Measurements from ENCODE around the gene KRT85. TPM values are rescaled to one million over a fixed set of nuclear protein-coding genes. Genes with fewer than 3 reads are reported as not detected.

The KRT85 gene
- total and polyA plus RNA-seq, 2 of the 4 experiments (the other 2 are of a cell fraction) = not detected

GRCh38 chr12:52334185-52334584 is 33.1 kb downstream of the KRT85 start:
- no peak overlapping the region for H2BK20ac ChIP-seq (ENCODE audit: low read depth, low read length)
- no peak overlapping the region for H2BK120ac ChIP-seq (ENCODE audit: low read depth, low read length)
- no peak overlapping the region for H4K8ac ChIP-seq (ENCODE audit: low read depth in 2 of 2, low read length in 2 of 2)
- in situ Hi-C loops (cut with MboI; ENCODE audit: low sequenced_read_pairs) (no loop called here), dilution Hi-C loops (cut with HindIII; ENCODE audit: low sequenced_read_pairs, unreplicated experiment) (no loop called here), intact Hi-C loops (cut with micrococcal nuclease) (no loop called here)
- H3K4ac ChIP-seq (ENCODE audit: low read depth, low read length) = no peak overlapping the region
- no peak overlapping the region for H3K27ac ChIP-seq (ENCODE audit: insufficient read depth, low read length)
- H3K9me3 ChIP-seq (ENCODE audit: control insufficient read depth, insufficient read depth, low read length) = peaks cover 5% of the 10 kb centered on the region; the same call in 1 of the 2 replicates
- H4K91ac ChIP-seq (ENCODE audit: insufficient read depth, low read depth, low read length) = no peak overlapping the region
- H2BK5ac ChIP-seq (ENCODE audit: low read depth, low read length, poor library complexity, severe bottlenecking) = no peak overlapping the region
- H3K9me1 ChIP-seq (ENCODE audit: insufficient read depth, low read length) = no peaks in the 10 kb centered on the region
- no peak overlapping the region for H3K14ac ChIP-seq (replicated peaks; ENCODE audit: low read depth, low read length)
- no peak overlapping the region for H3K56ac ChIP-seq (ENCODE audit: extremely low read depth, insufficient read depth, low read length)
- no peak for ATAC-seq (ENCODE audit: low read depth)
- no peak overlapping the region for H2AK9ac ChIP-seq (replicated peaks; ENCODE audit: low read depth, low read length, poor library complexity)
- H3K36me3 ChIP-seq (ENCODE audit: control insufficient read depth, insufficient read depth, low read length) = no peaks in the 10 kb centered on the region
- H2AK5ac ChIP-seq (ENCODE audit: low read depth, low read length) = no peak overlapping the region
- no peak overlapping the region for H3K18ac ChIP-seq (ENCODE audit: low read depth, low read length)
- H4K5ac ChIP-seq (ENCODE audit: low read depth, low read length) = no peak overlapping the region
- no peak overlapping the region for H2AFZ ChIP-seq (replicated peaks; ENCODE audit: low read length, poor library complexity)
- TF ChIP-seq MAFK (IDR thresholded peaks at IDR 0.05; ENCODE audit: low read depth, low read length) = peak; percentile 83
- no peak for TF ChIP-seq MAZ (IDR thresholded peaks at IDR 0.05; ENCODE audit: borderline replicate concordance, low read depth, low read length)
- no CpG with 5 or more reads among the region's 3 CpGs for WGBS, 2 experiments (ENCODE audit: extremely low coverage in 2 of 2, insufficient read length in 1 of 2)
- ChIA-PET POLR2A (ENCODE audit: unreplicated experiment) (no interaction called here), CTCF (interaction anchor here (0.6 to 0.7 kb wide), 2 partner anchors 55 to 479 kb away, joined by 3 to 4 read pairs; no protein-coding TSS in a partner anchor)
- H3K27me3 ChIP-seq (ENCODE audit: control insufficient read depth, insufficient read depth, low read length) = peaks cover 46% of the 10 kb centered on the region
- DNase-seq = no peak
- no peaks in the 10 kb centered on the region for H3K4me1 ChIP-seq (ENCODE audit: control insufficient read depth, insufficient read depth, low read length)
- no peak overlapping the region for H2BK15ac ChIP-seq (ENCODE audit: low read depth, low read length)
- BruUV-seq (replicated peaks) = no TSS peak
- H4K20me1 ChIP-seq (ENCODE audit: insufficient read depth, low read length) = no peaks in the 10 kb centered on the region
- no peaks in the 10 kb centered on the region for H3K79me1 ChIP-seq (ENCODE audit: low read depth in 1 of 2, low read length in 2 of 2)
- H3K4me2 ChIP-seq (ENCODE audit: low read depth, low read length) = no peak overlapping the region
- H3K9ac ChIP-seq (ENCODE audit: low read depth, low read length) = no peak overlapping the region
- no peak overlapping the region for H3K23ac ChIP-seq (ENCODE audit: low read depth, low read length)
- no peak overlapping the region for H3K4me3 ChIP-seq (ENCODE audit: insufficient read depth, low read depth, low read length)
